NCI-H748 (cell line): ENCODE data around the gene CCDC92.

Experiments
- DNase-seq: peaks from one replicate; lab custom pipeline; 2025; ENCODE audit not compliant: unreplicated experiment; lab: John Stamatoyannopoulos, UW

The CCDC92 gene

DNA sequence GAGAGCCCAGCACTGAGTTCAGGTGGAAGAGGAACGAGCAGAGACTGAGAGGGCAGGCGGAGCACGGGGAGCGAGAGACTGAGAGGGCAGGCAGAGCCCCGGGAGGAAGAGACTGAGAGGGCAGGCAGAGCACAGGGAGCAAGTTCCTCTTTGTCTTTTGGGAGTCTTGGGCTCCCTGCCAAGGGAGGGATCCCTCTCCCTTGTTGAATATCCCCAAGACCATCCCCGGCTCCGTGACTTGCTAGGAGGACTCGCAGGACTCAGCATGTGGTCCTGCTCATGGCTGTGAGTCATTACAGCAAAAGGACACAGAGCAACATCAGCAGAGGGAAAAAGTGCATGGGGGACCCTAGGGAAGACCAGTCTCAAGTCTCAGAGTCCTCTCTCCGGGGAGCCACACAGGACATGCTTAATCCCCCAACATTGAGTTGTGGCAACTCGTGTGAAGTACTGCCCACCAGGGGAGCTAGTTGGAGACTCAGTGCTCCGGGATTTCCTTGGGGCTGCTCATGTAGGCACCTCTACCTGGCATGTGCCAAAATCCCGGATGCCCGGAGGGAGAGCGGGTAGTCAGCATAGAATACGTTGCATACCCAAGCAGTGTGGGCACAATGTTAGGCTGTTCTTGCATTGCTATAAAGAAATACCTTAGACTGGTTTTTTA lies 81.0 kb downstream of the CCDC92 start:
- DNase-seq: no peak

- no peak for DNase-seq
Observed at GRCh38 chr12:123891011-123891410, 81.6 kb downstream of the CCDC92 start.

- no peak for DNase-seq
Observed at GRCh38 chr12:123890536-123890902, 82.1 kb downstream of the CCDC92 start.

DNA sequence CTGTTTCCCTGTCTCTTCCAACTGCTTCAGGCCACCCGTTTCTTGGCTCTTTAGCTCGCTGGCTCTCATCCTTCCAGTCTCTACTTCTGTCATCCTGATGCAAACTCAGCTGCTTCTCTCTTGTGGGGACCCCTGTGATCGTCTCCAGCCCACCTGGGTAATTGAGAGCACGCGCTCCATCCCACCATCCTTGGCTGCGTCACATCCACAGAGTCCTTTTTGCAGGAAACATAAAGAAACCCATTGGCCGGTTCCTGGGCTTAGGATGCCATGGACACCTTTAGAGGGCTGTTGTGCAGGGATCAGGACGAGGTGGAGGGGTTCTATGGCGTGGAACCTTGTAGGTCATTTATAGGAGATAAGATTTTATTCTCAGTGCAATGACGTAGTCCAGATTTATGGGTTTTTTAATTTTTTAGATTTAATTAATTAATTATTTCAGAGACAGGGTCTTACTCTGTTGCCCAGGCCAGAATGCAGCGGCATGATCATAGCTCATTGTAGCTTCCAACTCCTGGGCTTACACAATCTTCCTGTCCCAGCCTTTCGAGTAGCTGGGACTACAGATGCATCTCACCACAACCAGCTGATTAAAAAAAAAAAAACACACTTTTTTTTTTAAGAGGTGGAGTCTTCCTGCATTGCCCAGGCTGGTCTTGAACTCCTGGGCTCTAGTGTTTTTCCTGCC lies 82.6 kb downstream of the CCDC92 start:
- DNase-seq: no peak

DNA sequence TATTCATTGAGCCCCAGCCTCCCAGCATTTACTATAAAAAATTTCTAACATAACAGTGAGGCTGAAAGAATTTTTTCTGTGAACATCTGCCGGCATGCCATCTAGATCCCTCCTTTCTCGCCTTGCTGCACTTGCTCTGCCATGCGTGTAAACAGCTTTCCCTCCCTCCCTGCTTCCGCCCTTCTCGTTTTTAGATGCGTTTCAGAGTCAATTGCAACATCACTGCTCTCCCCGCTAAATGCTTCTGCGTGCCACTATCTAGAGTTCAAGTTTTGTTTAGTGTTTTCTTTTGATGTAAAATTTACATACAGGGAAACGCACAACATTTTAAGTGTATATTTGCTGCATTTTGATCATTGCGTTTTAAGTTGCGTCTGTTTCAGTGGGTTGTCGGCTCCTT lies 83.6 kb downstream of the CCDC92 start:
- no peak for DNase-seq

DNA sequence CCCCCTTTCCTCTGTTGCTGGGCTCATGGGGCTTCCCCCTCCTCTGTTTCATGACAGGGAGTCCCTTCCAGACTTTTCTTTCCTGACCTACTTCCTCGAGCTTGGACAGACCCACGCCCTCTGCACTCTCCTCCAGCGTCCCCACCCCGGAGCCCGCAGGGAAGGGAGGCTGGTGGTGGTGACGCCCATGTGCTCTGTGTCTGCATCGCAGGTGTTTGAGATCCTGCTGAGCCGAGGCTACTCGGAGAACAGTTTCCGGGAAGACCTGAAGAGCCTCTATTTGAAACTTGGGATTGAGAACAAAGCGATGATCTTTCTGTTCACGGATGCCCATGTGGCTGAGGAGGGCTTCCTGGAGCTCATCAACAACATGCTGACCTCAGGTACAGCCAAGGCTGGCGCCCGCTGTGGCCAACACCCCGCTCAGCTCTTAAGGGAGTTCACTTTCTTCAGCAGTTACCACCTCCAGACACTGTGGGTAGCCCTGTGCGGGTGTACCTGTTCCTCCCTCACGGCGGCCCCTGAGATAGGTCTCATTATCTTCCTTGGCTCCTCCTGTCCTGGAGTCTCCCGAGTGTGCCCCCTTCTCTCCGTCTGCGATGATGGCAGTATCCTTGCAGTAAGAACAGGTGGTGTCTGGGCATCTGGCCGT lies 85.6 kb downstream of the CCDC92 start:
- peak; percentile 38 for DNase-seq

DNA sequence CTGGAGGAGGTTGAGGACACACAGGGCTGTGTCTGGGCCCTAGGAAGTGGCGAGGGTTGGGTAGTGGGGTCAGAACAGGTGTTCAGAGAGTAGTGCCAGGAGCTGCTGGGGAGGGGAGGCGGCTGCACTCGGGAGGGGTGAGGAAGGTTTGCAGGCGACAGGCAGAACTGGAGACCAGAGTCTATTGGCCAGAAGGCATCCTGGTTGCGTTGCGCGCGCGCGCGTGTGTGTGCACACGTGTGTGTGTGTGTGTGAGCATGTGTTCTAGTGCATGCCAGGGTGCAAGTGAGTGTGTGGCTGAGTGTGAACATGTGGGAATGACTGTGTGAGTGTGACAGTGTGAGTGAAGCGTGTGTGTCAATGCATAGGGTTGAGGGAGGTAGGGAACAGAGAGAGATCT lies 86.4 kb downstream of the CCDC92 start:
- no peak for DNase-seq
